MM.1S (cell line): ENCODE measurements around the gene MXI1.

Experiments used
- DNase-seq: peaks from one replicate; pipeline ENCODE4 v3.0.0-alpha.2; 2015
- H2AFZ ChIP-seq: fragments of 300-600 bp; sonication (generic); 2 replicates; pipeline ENCODE4 v1.6.0; 2016; ENCODE audit warnings: antibody characterized with exemption, low read length
- H3F3A ChIP-seq: fragments of 300-600 bp; sonication (generic); 2 replicates; pipeline ENCODE4 v1.6.1; 2016; ENCODE audit warnings: mild to moderate bottlenecking, antibody characterized with exemption, low read length, moderate library complexity, mixed read lengths; ENCODE audit not compliant: insufficient read depth
- H3K27ac ChIP-seq: fragments of 300-600 bp; sonication (generic); 2 replicates; pipeline ENCODE4 v1.5.1; 2016; ENCODE audit warnings: mild to moderate bottlenecking, low read length
- H3K27me3 ChIP-seq: fragments of 300-600 bp; sonication (generic); replicated peaks from 2 replicates; pipeline ENCODE4 v1.6.0; 2016; ENCODE audit warnings: low read length; ENCODE audit not compliant: insufficient read depth
- H3K36me3 ChIP-seq: fragments of 300-600 bp; sonication (generic); replicated peaks from 2 replicates; pipeline ENCODE4 v1.6.1; 2016; ENCODE audit warnings: mild to moderate bottlenecking, low read length, mixed read lengths; ENCODE audit not compliant: insufficient read depth
- H3K4me1 ChIP-seq: fragments of 300-600 bp; sonication (generic); 2 replicates; pipeline ENCODE4 v1.6.1; 2016; ENCODE audit warnings: low read length, mixed read lengths
- H3K4me2 ChIP-seq: fragments of 300-600 bp; sonication (generic); 2 replicates; pipeline ENCODE4 v1.6.0; 2016; ENCODE audit warnings: low read depth, low read length
- H3K4me3 ChIP-seq: fragments of 300-600 bp; sonication (generic); 2 replicates; pipeline ENCODE4 v1.5.1; 2016; ENCODE audit warnings: low read length, mixed read lengths
- H3K79me2 ChIP-seq: fragments of 300-600 bp; sonication (generic); 2 replicates; pipeline ENCODE4 v1.6.1; 2016; ENCODE audit warnings: mixed run types, low read length, mixed read lengths
- H3K9ac ChIP-seq: fragments of 300-600 bp; sonication (generic); 2 replicates; pipeline ENCODE4 v1.6.1; 2016; ENCODE audit warnings: low read length, mixed read lengths
- H3K9me2 ChIP-seq: fragments of 300-600 bp; sonication (generic); replicated peaks from 2 replicates; pipeline ENCODE4 v1.6.1; 2016; ENCODE audit warnings: mild to moderate bottlenecking, low read length, mixed read lengths; ENCODE audit not compliant: insufficient read depth
- H3K9me3 ChIP-seq: fragments of 300-600 bp; sonication (generic); replicated peaks from 2 replicates; pipeline ENCODE4 v1.6.1; 2016; ENCODE audit warnings: mild to moderate bottlenecking, low read length, mixed read lengths; ENCODE audit not compliant: insufficient read depth
- H4K20me1 ChIP-seq: fragments of 300-600 bp; sonication (generic); 2 replicates; pipeline ENCODE4 v1.6.1; 2016; ENCODE audit warnings: mild to moderate bottlenecking, low read length, moderate library complexity, mixed read lengths; ENCODE audit not compliant: insufficient read depth
- EZH2 ChIP-seq: fragments of 300-600 bp; sonication (generic); optimal IDR thresholded peaks from 2 replicates; pipeline ENCODE3; 2017; ENCODE audit warnings: low read depth, mild to moderate bottlenecking, antibody characterized with exemption, low read length, mixed read lengths
- EZH2phosphoT487 ChIP-seq: fragments of 300-600 bp; sonication (generic); IDR thresholded peaks from 2 replicates; pipeline ENCODE4 v1.6.1; 2018; ENCODE audit warnings: antibody characterized with exemption, low read length
- TF ChIP-seq, protein P1 (sequence below): fragments of 300-600 bp; sonication (generic); IDR thresholded peaks from 2 replicates; pipeline ENCODE4 v1.5.1; 2016; ENCODE audit warnings: antibody characterized with exemption, low read length, mixed read lengths

MXI1 gene

DNA sequence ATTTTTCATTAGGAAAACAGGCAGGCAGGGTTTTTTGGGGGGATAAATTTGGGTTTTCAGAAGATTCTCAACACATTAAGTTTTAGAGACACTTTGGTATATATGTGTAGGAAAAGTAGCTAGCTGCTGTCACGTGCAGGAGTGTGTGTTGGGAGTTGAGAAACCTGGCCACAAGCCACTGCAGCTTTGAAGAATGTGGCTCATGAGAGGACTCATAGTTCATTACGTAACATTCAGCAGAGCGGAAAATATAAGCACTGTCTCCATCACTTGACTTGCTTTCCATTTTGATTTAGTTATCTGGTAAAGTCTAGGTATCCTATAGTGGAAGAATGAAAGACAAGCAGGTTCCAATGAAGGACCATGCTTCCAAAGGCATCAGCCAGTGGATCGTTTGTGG, 66.1 kb downstream of the MXI1 start:
- no peaks in the 10 kb centered on the region for H3K79me2 ChIP-seq
- H3K27ac ChIP-seq = no peak overlapping the region
- no peak overlapping the region for H3K4me3 ChIP-seq
- H3K9me2 ChIP-seq = no peaks in the 10 kb centered on the region
- H3K9ac ChIP-seq = no peak overlapping the region
- TF ChIP-seq, protein P1, sequence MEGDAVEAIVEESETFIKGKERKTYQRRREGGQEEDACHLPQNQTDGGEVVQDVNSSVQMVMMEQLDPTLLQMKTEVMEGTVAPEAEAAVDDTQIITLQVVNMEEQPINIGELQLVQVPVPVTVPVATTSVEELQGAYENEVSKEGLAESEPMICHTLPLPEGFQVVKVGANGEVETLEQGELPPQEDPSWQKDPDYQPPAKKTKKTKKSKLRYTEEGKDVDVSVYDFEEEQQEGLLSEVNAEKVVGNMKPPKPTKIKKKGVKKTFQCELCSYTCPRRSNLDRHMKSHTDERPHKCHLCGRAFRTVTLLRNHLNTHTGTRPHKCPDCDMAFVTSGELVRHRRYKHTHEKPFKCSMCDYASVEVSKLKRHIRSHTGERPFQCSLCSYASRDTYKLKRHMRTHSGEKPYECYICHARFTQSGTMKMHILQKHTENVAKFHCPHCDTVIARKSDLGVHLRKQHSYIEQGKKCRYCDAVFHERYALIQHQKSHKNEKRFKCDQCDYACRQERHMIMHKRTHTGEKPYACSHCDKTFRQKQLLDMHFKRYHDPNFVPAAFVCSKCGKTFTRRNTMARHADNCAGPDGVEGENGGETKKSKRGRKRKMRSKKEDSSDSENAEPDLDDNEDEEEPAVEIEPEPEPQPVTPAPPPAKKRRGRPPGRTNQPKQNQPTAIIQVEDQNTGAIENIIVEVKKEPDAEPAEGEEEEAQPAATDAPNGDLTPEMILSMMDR = no peak
- H3K36me3 ChIP-seq = no peaks in the 10 kb centered on the region
- no peak overlapping the region for H3K4me2 ChIP-seq
- H3K27me3 ChIP-seq = no peaks in the 10 kb centered on the region
- H3F3A ChIP-seq = no peaks in the 10 kb centered on the region
- H3K4me1 ChIP-seq = peaks cover 5% of the 10 kb centered on the region; the same call in 1 of the 2 replicates
- H2AFZ ChIP-seq = no peak overlapping the region
- no peaks in the 10 kb centered on the region for H4K20me1 ChIP-seq
- DNase-seq = no peak
- H3K9me3 ChIP-seq = no peaks in the 10 kb centered on the region

DNA sequence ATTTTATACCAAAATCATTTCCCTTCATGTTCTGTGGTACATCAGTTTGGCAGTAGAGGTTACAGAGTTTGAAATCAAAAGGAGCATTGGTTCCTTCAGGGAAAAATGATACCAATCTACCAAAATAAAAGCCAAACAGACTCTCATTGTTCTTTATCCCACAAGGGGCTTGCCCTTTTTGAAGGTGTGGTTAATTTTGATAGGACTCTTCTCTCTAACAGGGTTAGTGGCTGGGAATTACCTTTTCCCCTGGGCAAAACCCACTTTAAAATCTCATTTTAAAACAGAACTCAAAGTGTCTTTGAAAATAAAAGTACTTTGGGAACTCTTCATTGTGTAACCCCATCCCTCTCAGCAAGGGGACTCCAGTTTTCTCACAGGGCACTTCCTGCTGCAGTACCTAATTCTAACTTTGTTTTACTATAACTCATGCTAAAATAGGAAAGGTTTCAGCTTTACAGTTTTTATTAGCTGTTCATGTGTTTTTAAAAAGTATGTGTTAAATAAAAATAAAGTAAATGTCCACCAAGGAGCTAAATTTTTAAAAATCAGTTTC, 66.7 kb downstream of the MXI1 start:
- Histone ChIP-seq H3K9me3 (no peaks in the 10 kb centered on the region), H3K36me3 (no peaks in the 10 kb centered on the region), H2AFZ (no peak overlapping the region), H3F3A (no peaks in the 10 kb centered on the region), H3K4me3 (no peak overlapping the region), H3K9me2 (no peaks in the 10 kb centered on the region), H3K27me3 (no peaks in the 10 kb centered on the region), H3K4me2 (no peak overlapping the region), H4K20me1 (no peaks in the 10 kb centered on the region), H3K27ac (no peak overlapping the region), H3K79me2 (no peaks in the 10 kb centered on the region), H3K9ac (no peak overlapping the region), H3K4me1 (no peaks in the 10 kb centered on the region)
- TF ChIP-seq, protein P1 = no peak
- TF ChIP-seq EZH2phosphoT487 = no peak
- DNase-seq = no peak

- Histone ChIP-seq H3K4me1 (no peaks in the 10 kb centered on the region), H3K27ac (no peak overlapping the region), H4K20me1 (no peaks in the 10 kb centered on the region; the same call in 1 of the 2 replicates), H3K27me3 (no peaks in the 10 kb centered on the region), H3K4me3 (no peak overlapping the region), H2AFZ (no peak overlapping the region), H3K4me2 (no peak overlapping the region), H3K9me2 (no peaks in the 10 kb centered on the region), H3K36me3 (no peaks in the 10 kb centered on the region), H3K9me3 (no peaks in the 10 kb centered on the region), H3K79me2 (no peaks in the 10 kb centered on the region), H3K9ac (no peak overlapping the region), H3F3A (no peaks in the 10 kb centered on the region)
- TF ChIP-seq, protein P1 = no peak
- TF ChIP-seq EZH2phosphoT487 = no peak
- no peak for TF ChIP-seq EZH2
- no peak for DNase-seq
Observed at GRCh38 chr10:110274647-110275046, 67.2 kb downstream of the MXI1 start.
